HCT116 (cell line): ENCODE results near the gene LGR6. TPM values are rescaled to one million over a fixed set of nuclear protein-coding genes. Genes with fewer than 3 reads are reported as not detected.

Source experiments
- ATAC-seq: fragments of 200-7000 bp; cut with Tn5 transposase; 2 replicates; pipeline ENCODE4 v1.9.1; 2020; ENCODE audit warnings: mild to moderate bottlenecking, moderate library complexity
- BruUV-seq: library from RNA; stranded (reverse); fragments of 400-500 nt; replicated peaks from 2 replicates; lab custom pipeline; 2021; lab: Mats Ljungman, UMichigan
- CTCF ChIA-PET: fragments of 300-600 bp; sonication (Branson Sonifier 250); formaldehyde crosslinking; loops from one replicate; lab custom pipeline; 2021; ENCODE audit warnings: antibody characterized with exemption; lab: Charles Lee
- POLR2A ChIA-PET: fragments of 300-600, 350-600 bp; sonication (Branson Sonifier 250); formaldehyde crosslinking; loops from one replicate; lab custom pipeline; 2021; ENCODE audit warnings: antibody characterized with exemption; lab: Charles Lee
- RAD21 ChIA-PET, 2 experiments: fragments of 300-600 bp; sonication (Branson Sonifier 250); formaldehyde crosslinking; loops; one replicate each; lab custom pipeline; 2023; ENCODE audit warnings: low total read pairs in 2 of 2; ENCODE audit not compliant: uncharacterized antibody in 2 of 2, unreplicated experiment in 2 of 2, low non-redundant PET in 1 of 2; lab: Charles Lee
- DNase-seq: peaks from one replicate; pipeline ENCODE4 v3.0.0-alpha.2; 2010; ENCODE audit warnings: low read depth, low spot score
- H2AFZ ChIP-seq: fragments of 200-600 bp; shearing (Covaris generic), sonication (generic); 2 replicates; pipeline ENCODE4 v1.6.1; 2017; ENCODE audit warnings: low read depth, mixed run types, mixed read lengths, antibody characterized with exemption, low read length; ENCODE audit not compliant: poor library complexity, severe bottlenecking
- H3K27ac ChIP-seq: 2 replicates; pipeline ENCODE4 v1.5.1; 2012; ENCODE audit warnings: low read depth, low read length
- H3K27me3 ChIP-seq: fragments of 200-600 bp; sonication (generic); 2 replicates; pipeline ENCODE4 v1.6.1; 2016; ENCODE audit warnings: mixed run types, low read length, mixed read lengths; ENCODE audit not compliant: insufficient read depth
- H3K36me3 ChIP-seq, 2 experiments: fragments of 200-500 bp in 1 of 2; fragments of 200-600 bp in 1 of 2; sonication (Bioruptor generic) in 1 of 2; sonication (generic) in 1 of 2; 2 replicates each; pipeline versions ENCODE4 v1.5.1 to v1.6.1; 2014 to 2016; ENCODE audit warnings: low read length in 2 of 2, inconsistent platforms in 1 of 2, mixed read lengths in 1 of 2, mixed run types in 1 of 2; ENCODE audit not compliant: insufficient read depth in 2 of 2, control insufficient read depth in 1 of 2
- H3K4me1 ChIP-seq, 2 experiments: fragments of 200-600 bp in 1 of 2; sonication (generic) in 1 of 2; 2 replicates each; pipeline versions ENCODE4 v1.5.1 to v1.6.1; 2012 to 2017; ENCODE audit warnings: low read length in 2 of 2, inconsistent platforms in 1 of 2, mild to moderate bottlenecking in 1 of 2, mixed read lengths in 1 of 2, mixed run types in 1 of 2, moderate library complexity in 1 of 2; ENCODE audit not compliant: insufficient read depth in 2 of 2, control insufficient read depth in 1 of 2
- H3K4me2 ChIP-seq: fragments of 200-600 bp; sonication (generic); 2 replicates; pipeline ENCODE4 v1.6.1; 2017; ENCODE audit warnings: mixed run types, low read length, mixed read lengths
- H3K4me3 ChIP-seq, 2 experiments: fragments of 200-600 bp in 1 of 2; sonication (generic) in 1 of 2; replicated peaks in 1 of 2; 2 replicates each; pipeline ENCODE4 v1.5.1; 2011 to 2016; ENCODE audit warnings: low read length in 2 of 2, control low read depth in 1 of 2, low read depth in 1 of 2, mild to moderate bottlenecking in 1 of 2, mixed read lengths in 1 of 2, mixed run types in 1 of 2
- H3K79me2 ChIP-seq: fragments of 200-600 bp; sonication (generic); 2 replicates; pipeline ENCODE4 v1.6.1; 2017; ENCODE audit warnings: mild to moderate bottlenecking, mixed run types, low read length, moderate library complexity, mixed read lengths; ENCODE audit not compliant: insufficient read depth
- H3K9ac ChIP-seq: fragments of 200-600 bp; sonication (generic); 2 replicates; pipeline ENCODE4 v1.6.1; 2016; ENCODE audit warnings: low read length, mixed read lengths
- H3K9me2 ChIP-seq: fragments of 200-600 bp; sonication (generic), shearing (Covaris generic); 2 replicates; pipeline ENCODE4 v1.6.1; 2017; ENCODE audit warnings: mixed run types, mild to moderate bottlenecking, moderate library complexity; ENCODE audit not compliant: insufficient read depth
- H3K9me3 ChIP-seq, 2 experiments: fragments of 200-500 bp in 1 of 2; fragments of 200-600 bp in 1 of 2; sonication (Bioruptor generic) in 1 of 2; sonication (generic) in 1 of 2; 2 replicates each; pipeline ENCODE4 v1.6.1; 2014 to 2017; ENCODE audit warnings: low read length in 2 of 2, mixed read lengths in 2 of 2, inconsistent platforms in 1 of 2, low read depth in 1 of 2, mild to moderate bottlenecking in 1 of 2, mixed run types in 1 of 2, moderate library complexity in 1 of 2; ENCODE audit not compliant: control insufficient read depth in 1 of 2, insufficient read depth in 1 of 2
- H4K20me1 ChIP-seq: fragments of 200-600 bp; sonication (generic), shearing (Covaris generic); 2 replicates; pipeline ENCODE4 v1.6.1; 2017; ENCODE audit warnings: mixed run types, mild to moderate bottlenecking, moderate library complexity; ENCODE audit not compliant: insufficient read depth
- CBX3 ChIP-seq: IDR thresholded peaks from 2 replicates; pipeline ENCODE4 v1.6.1; 2012; ENCODE audit warnings: low read depth
- CEBPB ChIP-seq: IDR thresholded peaks from 2 replicates; pipeline ENCODE4 v1.6.1; 2012; ENCODE audit warnings: low read depth
- ELF1 ChIP-seq: IDR thresholded peaks from 2 replicates; pipeline ENCODE4 v1.6.1; 2012; ENCODE audit warnings: low read depth, borderline replicate concordance
- EZH2phosphoT487 ChIP-seq: fragments of 200-600 bp; IDR thresholded peaks from 2 replicates; pipeline ENCODE4 v1.6.1; 2018; ENCODE audit warnings: antibody characterized with exemption, borderline replicate concordance
- FOSL1 ChIP-seq: IDR thresholded peaks from 2 replicates; pipeline ENCODE4 v1.6.1; 2012; ENCODE audit warnings: low read depth
- JUND ChIP-seq: IDR thresholded peaks from 2 replicates; pipeline ENCODE4 v1.6.1; 2012
- POLR2A ChIP-seq: IDR thresholded peaks from 2 replicates; pipeline ENCODE4 v1.7.0; 2011; ENCODE audit warnings: borderline replicate concordance; ENCODE audit not compliant: insufficient read depth, insufficient read length; ENCODE audit errors: extremely low read depth
- POLR2AphosphoS5 ChIP-seq: IDR thresholded peaks from 2 replicates; pipeline ENCODE4 v1.6.1; 2011; ENCODE audit warnings: mild to moderate bottlenecking, low read depth, low read length, moderate library complexity
- SIN3A ChIP-seq: IDR thresholded peaks from 2 replicates; pipeline ENCODE4 v1.6.1; 2012; ENCODE audit warnings: low read depth
- SRF ChIP-seq: IDR thresholded peaks from 2 replicates; pipeline ENCODE4 v1.6.1; 2012; ENCODE audit warnings: low read depth
- TCF7L2 ChIP-seq: IDR thresholded peaks from 2 replicates; pipeline ENCODE4 v1.7.0; 2011; ENCODE audit warnings: borderline replicate concordance, inconsistent platforms; ENCODE audit not compliant: insufficient read depth, insufficient read length; ENCODE audit errors: extremely low read depth
- YY1 ChIP-seq: IDR thresholded peaks from 2 replicates; pipeline ENCODE4 v1.6.1; 2011; ENCODE audit warnings: low read length, low read depth, moderate library complexity, mild to moderate bottlenecking; ENCODE audit not compliant: insufficient replicate concordance; ENCODE audit errors: extremely low read depth
- ZBTB33 ChIP-seq: IDR thresholded peaks from 2 replicates; pipeline ENCODE4 v1.6.1; 2011; ENCODE audit warnings: mild to moderate bottlenecking, low read length, moderate library complexity; ENCODE audit not compliant: insufficient replicate concordance; ENCODE audit errors: extremely low read depth
- ZFX ChIP-seq: fragments of 450-650 bp; IDR thresholded peaks from 2 replicates; pipeline ENCODE4 v1.6.1; 2017
- ZNF274 ChIP-seq: fragments of 200-500 bp; sonication (Bioruptor generic); IDR thresholded peaks from 2 replicates; pipeline ENCODE4 v1.6.1; 2014; ENCODE audit warnings: mild to moderate bottlenecking, low read depth, low read length, inconsistent platforms
- intact Hi-C: fragments of 100-400 bp; cut with micrococcal nuclease; formaldehyde crosslinking; loops from 2 replicates; pipeline ENCODE4 v1.10.0; 2022
- total RNA-seq: library from RNA; stranded (reverse); gene quantifications from one replicate; pipeline ENCODE4 v1.2.1, GENCODE V29; 2021; ENCODE audit not compliant: unreplicated experiment
- TF ChIP-seq, protein P1 (sequence below): IDR thresholded peaks from 2 replicates; pipeline ENCODE4 v1.6.1; 2012; ENCODE audit warnings: low read depth
- TF ChIP-seq, protein P2 (sequence below), 3 experiments: fragments of 200-600 bp in 1 of 3; sonication (generic) in 1 of 3; IDR thresholded peaks in 2 of 3; conservative IDR thresholded peaks in 1 of 3; 2 replicates each; pipeline ENCODE4 v1.5.1; 2012 to 2017; ENCODE audit warnings: low read depth in 2 of 3, low read length in 2 of 3, antibody characterized with exemption in 1 of 3, borderline replicate concordance in 1 of 3, control low read depth in 1 of 3, mild to moderate bottlenecking in 1 of 3, mixed read lengths in 1 of 3, mixed run types in 1 of 3, moderate library complexity in 1 of 3; ENCODE audit not compliant: insufficient read depth in 1 of 3
- TF ChIP-seq, protein P3 (sequence below): IDR thresholded peaks from 2 replicates; pipeline ENCODE4 v1.6.1; 2012
- TF ChIP-seq, protein P4 (sequence below): IDR thresholded peaks from 2 replicates; pipeline ENCODE4 v1.6.1; 2012

Gene LGR6
- total RNA-seq, 1 experiment from 2014 or later = 0.20 TPM

DNA sequence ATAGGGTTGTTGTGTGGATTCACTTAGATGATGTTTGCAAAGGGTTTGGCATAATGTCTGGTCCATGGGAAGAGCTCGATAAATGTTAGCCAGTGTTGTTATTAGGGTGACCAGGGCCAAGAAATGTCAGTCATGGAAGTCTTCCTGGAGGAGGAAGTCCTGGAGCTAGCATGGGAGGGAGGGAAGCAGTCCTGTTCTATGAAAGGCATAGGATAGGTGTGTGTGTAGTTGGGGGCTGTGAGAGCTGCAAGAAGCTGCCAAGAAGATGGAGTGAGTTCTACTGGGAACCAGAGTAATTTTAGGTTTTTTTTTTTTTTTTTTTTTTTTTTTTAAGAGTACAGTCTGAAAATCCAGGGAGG, 4.7 kb downstream of the LGR6 start:
- RAD21 ChIA-PET = interaction anchor here in 1 of 2 experiments (1.3 kb wide), 1 partner anchor 9 kb away, joined by 3 read pairs; no protein-coding TSS in a partner anchor
- no peak overlapping the region for H3K27ac ChIP-seq
- no TSS peak for BruUV-seq
- H3K36me3 ChIP-seq = no peaks in the 10 kb centered on the region
- TF ChIP-seq TCF7L2 = no peak
- no peak for TF ChIP-seq ZFX
- TF ChIP-seq, protein P1, sequence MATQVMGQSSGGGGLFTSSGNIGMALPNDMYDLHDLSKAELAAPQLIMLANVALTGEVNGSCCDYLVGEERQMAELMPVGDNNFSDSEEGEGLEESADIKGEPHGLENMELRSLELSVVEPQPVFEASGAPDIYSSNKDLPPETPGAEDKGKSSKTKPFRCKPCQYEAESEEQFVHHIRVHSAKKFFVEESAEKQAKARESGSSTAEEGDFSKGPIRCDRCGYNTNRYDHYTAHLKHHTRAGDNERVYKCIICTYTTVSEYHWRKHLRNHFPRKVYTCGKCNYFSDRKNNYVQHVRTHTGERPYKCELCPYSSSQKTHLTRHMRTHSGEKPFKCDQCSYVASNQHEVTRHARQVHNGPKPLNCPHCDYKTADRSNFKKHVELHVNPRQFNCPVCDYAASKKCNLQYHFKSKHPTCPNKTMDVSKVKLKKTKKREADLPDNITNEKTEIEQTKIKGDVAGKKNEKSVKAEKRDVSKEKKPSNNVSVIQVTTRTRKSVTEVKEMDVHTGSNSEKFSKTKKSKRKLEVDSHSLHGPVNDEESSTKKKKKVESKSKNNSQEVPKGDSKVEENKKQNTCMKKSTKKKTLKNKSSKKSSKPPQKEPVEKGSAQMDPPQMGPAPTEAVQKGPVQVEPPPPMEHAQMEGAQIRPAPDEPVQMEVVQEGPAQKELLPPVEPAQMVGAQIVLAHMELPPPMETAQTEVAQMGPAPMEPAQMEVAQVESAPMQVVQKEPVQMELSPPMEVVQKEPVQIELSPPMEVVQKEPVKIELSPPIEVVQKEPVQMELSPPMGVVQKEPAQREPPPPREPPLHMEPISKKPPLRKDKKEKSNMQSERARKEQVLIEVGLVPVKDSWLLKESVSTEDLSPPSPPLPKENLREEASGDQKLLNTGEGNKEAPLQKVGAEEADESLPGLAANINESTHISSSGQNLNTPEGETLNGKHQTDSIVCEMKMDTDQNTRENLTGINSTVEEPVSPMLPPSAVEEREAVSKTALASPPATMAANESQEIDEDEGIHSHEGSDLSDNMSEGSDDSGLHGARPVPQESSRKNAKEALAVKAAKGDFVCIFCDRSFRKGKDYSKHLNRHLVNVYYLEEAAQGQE = no peak
- TF ChIP-seq CBX3 = no peak
- TF ChIP-seq POLR2AphosphoS5 = no peak
- no peak for TF ChIP-seq ELF1
- TF ChIP-seq JUND = no peak
- TF ChIP-seq, protein P2, sequence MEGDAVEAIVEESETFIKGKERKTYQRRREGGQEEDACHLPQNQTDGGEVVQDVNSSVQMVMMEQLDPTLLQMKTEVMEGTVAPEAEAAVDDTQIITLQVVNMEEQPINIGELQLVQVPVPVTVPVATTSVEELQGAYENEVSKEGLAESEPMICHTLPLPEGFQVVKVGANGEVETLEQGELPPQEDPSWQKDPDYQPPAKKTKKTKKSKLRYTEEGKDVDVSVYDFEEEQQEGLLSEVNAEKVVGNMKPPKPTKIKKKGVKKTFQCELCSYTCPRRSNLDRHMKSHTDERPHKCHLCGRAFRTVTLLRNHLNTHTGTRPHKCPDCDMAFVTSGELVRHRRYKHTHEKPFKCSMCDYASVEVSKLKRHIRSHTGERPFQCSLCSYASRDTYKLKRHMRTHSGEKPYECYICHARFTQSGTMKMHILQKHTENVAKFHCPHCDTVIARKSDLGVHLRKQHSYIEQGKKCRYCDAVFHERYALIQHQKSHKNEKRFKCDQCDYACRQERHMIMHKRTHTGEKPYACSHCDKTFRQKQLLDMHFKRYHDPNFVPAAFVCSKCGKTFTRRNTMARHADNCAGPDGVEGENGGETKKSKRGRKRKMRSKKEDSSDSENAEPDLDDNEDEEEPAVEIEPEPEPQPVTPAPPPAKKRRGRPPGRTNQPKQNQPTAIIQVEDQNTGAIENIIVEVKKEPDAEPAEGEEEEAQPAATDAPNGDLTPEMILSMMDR (IDR thresholded peaks at IDR 0.05 in 2 of 3, conservative IDR thresholded peaks at IDR 0.05 in 1 of 3; ENCODE audit: borderline replicate concordance in 1 of 3, insufficient read depth in 1 of 3, low read depth in 2 of 3, low read length in 2 of 3) = no peak
- TF ChIP-seq, protein P3, sequence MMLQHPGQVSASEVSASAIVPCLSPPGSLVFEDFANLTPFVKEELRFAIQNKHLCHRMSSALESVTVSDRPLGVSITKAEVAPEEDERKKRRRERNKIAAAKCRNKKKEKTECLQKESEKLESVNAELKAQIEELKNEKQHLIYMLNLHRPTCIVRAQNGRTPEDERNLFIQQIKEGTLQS = no peak
- no peak for TF ChIP-seq ZNF274
- TF ChIP-seq CEBPB = no peak
- no peak for TF ChIP-seq SRF
- no peak for TF ChIP-seq POLR2A
- no peak for TF ChIP-seq ZBTB33
- no peak for TF ChIP-seq EZH2phosphoT487
- TF ChIP-seq SIN3A = no peak
- TF ChIP-seq, protein P4, sequence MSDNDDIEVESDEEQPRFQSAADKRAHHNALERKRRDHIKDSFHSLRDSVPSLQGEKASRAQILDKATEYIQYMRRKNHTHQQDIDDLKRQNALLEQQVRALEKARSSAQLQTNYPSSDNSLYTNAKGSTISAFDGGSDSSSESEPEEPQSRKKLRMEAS = no peak
- TF ChIP-seq FOSL1 = no peak
- TF ChIP-seq YY1 = no peak
- no peak overlapping the region for H3K4me3 ChIP-seq
- H3K4me2 ChIP-seq = no peak overlapping the region
- POLR2A ChIA-PET = no interaction called here
- intact Hi-C loops = no loop called here
- no peaks in the 10 kb centered on the region for H3K79me2 ChIP-seq
- no peaks in the 10 kb centered on the region for H3K9me2 ChIP-seq
- no peaks in the 10 kb centered on the region; the same call in 1 of the 2 replicates for H3K27me3 ChIP-seq
- no peak overlapping the region for H2AFZ ChIP-seq
- CTCF ChIA-PET = no interaction called here
- DNase-seq (no peak), ATAC-seq (no peak)
- H3K4me1 ChIP-seq = peaks cover 25 to 26% of the 10 kb centered on the region in 2 experiments
- H4K20me1 ChIP-seq = no peaks in the 10 kb centered on the region
- H3K9ac ChIP-seq = no peak overlapping the region
- H3K9me3 ChIP-seq = no peaks in the 10 kb centered on the region
